ENCODE data around the gene CFLAR. TPM values are rescaled to one million over a fixed set of nuclear protein-coding genes. Genes with fewer than 3 reads are reported as not detected.
A peak's percentile ranks its signal among the peaks of the same experiment; 100 is the strongest.

Gene CFLAR
- total and polyA plus RNA-seq, 8 donors, result 93.3 to 327 (median 102) TPM

DNA sequence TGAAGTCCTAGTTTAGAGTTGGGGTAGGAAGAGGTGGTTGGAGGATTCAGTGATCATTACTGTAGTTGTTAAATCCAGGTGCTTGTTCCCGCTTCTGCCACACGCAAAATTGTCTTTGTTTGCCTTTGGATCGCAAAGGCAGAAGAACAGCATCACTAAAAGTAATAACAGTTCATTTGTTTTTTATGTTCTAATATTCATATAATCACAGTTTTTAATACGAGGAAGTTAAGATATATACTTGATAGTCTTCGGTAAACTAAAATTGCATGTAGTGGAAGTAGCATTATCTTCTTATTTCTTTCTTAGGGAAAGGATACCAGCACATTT is 43.8 kb upstream of the CFLAR start:
- Histone ChIP-seq H3K4me1 (peaks cover 24 to 59% of the 10 kb centered on the region in 2 donors), H3K9me3 (no peaks in the 10 kb centered on the region), H3K27ac (peak overlapping the region; percentile 74 to 89), H3K4me3 (peak overlapping the region; percentile 82 to 83), H3K36me3 (no peaks in the 10 kb centered on the region), H3K27me3 (no peaks in the 10 kb centered on the region)
- TF ChIP-seq, protein P1, sequence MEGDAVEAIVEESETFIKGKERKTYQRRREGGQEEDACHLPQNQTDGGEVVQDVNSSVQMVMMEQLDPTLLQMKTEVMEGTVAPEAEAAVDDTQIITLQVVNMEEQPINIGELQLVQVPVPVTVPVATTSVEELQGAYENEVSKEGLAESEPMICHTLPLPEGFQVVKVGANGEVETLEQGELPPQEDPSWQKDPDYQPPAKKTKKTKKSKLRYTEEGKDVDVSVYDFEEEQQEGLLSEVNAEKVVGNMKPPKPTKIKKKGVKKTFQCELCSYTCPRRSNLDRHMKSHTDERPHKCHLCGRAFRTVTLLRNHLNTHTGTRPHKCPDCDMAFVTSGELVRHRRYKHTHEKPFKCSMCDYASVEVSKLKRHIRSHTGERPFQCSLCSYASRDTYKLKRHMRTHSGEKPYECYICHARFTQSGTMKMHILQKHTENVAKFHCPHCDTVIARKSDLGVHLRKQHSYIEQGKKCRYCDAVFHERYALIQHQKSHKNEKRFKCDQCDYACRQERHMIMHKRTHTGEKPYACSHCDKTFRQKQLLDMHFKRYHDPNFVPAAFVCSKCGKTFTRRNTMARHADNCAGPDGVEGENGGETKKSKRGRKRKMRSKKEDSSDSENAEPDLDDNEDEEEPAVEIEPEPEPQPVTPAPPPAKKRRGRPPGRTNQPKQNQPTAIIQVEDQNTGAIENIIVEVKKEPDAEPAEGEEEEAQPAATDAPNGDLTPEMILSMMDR (IDR thresholded peaks at IDR 0.05), result no peak
- no peak for DNase-seq
- intact Hi-C loops (cut with DNase I), result loop anchor here in 1 of 2 donors (10.0 kb wide), 1 partner anchor 167 kb away; no protein-coding TSS in a partner anchor
- ATAC-seq, result peak; percentile 2

DNA sequence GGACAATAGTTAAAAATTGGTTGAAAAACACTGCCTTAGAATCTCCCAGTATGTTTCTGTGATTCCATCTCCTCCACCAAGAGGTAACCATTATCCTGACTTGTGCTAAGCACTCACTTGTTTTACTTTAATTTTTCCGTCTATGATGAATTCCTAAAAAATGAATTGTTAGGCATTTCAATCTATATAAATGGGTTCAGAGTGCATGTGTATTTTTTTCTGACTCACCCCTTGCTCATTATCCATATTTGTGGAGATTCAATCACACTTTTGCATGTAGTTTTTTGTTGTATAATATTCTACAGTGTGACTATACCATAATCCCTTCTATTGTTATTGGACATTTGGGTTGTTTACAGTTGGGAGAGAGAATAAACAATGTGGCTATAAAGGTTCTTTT is 42.9 kb upstream of the CFLAR start:
- Histone ChIP-seq H3K36me3 (no peaks in the 10 kb centered on the region), H3K27me3 (no peaks in the 10 kb centered on the region), H3K4me3 (no peak overlapping the region), H3K4me1 (peaks cover 24 to 50% of the 10 kb centered on the region in 2 donors), H3K9me3 (no peaks in the 10 kb centered on the region), H3K27ac (no peak overlapping the region)
- ATAC-seq (no peak), DNase-seq (no peak)
- TF ChIP-seq, protein P1 (IDR thresholded peaks at IDR 0.05), result no peak
- intact Hi-C loops (cut with DNase I), result loop anchor here in 1 of 2 donors (10.0 kb wide), 1 partner anchor 168 kb away; no protein-coding TSS in a partner anchor

DNA sequence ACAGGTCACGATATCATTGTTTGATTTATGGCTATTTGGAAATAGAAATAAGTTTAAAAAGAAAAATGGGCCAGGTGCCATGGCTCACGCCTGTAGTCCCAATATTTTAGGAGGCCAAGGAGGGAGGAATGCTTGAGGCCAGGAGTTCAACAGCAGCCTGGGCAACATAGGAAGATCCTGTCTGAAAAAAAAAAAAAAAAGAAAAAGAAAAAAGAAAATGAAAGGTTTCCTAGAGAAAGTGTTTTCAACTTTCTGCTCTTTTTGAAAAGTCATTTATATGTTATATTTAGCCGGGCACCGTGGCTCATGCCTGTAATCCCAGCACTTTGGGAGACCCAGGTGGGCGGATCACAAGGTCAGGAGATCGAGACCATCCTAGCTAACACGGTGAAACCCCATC is 41.0 kb upstream of the CFLAR start:
- ATAC-seq (no peak), DNase-seq (no peak)
- no peaks in the 10 kb centered on the region for H3K9me3 ChIP-seq
- TF ChIP-seq, protein P1 (IDR thresholded peaks at IDR 0.05), result no peak
- no peak overlapping the region for H3K27ac ChIP-seq
- H3K4me3 ChIP-seq, result no peak overlapping the region
- intact Hi-C loops (cut with DNase I), result loop anchor here in 1 of 2 donors (10.0 kb wide), 1 partner anchor 170 kb away; no protein-coding TSS in a partner anchor
- H3K36me3 ChIP-seq, result peaks cover 0 to 14% of the 10 kb centered on the region in 2 donors
- no peaks in the 10 kb centered on the region for H3K27me3 ChIP-seq
- H3K4me1 ChIP-seq, result peaks cover 17 to 33% of the 10 kb centered on the region in 2 donors

DNA sequence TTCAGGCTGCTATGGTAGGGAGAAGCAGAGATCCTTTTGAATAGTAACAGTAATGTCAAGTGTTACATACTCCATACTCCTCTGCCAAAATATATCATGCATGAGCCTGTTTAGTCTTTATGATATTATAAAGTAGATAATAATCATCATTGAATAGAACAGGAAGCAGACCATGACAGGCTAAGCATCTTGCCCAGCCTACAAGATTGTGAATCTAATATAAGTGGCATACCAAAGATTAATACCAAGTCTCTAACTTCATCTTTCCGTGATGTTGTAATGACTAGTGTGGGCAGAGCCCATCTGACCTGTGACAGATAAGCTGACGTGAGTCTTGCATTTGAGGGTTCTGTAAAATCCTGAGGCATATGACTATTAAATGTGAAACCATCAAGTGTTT is 31.1 kb upstream of the CFLAR start:
- no peak overlapping the region for H3K27ac ChIP-seq
- no peaks in the 10 kb centered on the region for H3K4me1 ChIP-seq
- peaks cover 0 to 89% of the 10 kb centered on the region in 2 donors for H3K36me3 ChIP-seq
- H3K9me3 ChIP-seq, result no peaks in the 10 kb centered on the region
- H3K27me3 ChIP-seq, result no peaks in the 10 kb centered on the region
- DNase-seq (no peak), ATAC-seq (no peak)
- no peak overlapping the region for H3K4me3 ChIP-seq
- TF ChIP-seq, protein P1 (IDR thresholded peaks at IDR 0.05), result no peak
- intact Hi-C loops (cut with DNase I), result no loop called here

DNA sequence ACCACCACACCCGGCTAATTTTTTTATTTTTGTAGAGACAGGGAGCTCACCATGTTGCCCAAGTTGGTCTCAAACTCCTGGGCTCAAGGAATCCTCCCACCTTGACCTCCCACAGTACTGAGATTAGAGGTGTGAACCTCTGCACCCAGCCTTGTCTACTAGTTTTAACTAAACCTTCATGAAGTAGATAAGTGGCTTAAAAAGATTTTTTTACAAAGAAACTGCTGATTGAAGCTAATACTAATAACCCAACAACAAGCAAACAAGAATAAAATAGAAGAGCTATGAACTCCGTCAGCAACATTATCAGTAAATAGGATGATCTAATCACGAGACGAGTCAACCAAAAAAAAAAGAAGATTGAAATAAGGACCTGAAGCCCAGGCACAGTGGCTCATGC is 25.4 kb upstream of the CFLAR start:
- no peak overlapping the region for H3K27ac ChIP-seq
- TF ChIP-seq, protein P1 (IDR thresholded peaks at IDR 0.05), result no peak
- no peaks in the 10 kb centered on the region for H3K27me3 ChIP-seq
- H3K4me1 ChIP-seq, result peaks cover 0 to 4% of the 10 kb centered on the region in 2 donors
- ATAC-seq (no peak), DNase-seq (no peak)
- no peaks in the 10 kb centered on the region for H3K9me3 ChIP-seq
- intact Hi-C loops (cut with DNase I), result no loop called here
- H3K4me3 ChIP-seq, result no peak overlapping the region
- H3K36me3 ChIP-seq, result peaks cover 0 to 53% of the 10 kb centered on the region in 2 donors
